Breast epithelium (tissue), 4 donors: Measurements from ENCODE around the gene LYPD6B. TPM values are rescaled to one million over a fixed set of nuclear protein-coding genes. Genes with fewer than 3 reads are reported as not detected.

ENCODE experiments used
- DNase-seq, 2 donors: peaks; one replicate each; pipeline ENCODE4 v3.0.0-alpha.2; 2019; ENCODE audit warnings: low spot score in 2 of 2
- H3K27ac ChIP-seq, 2 donors: fragments of 200-600 bp; sonication (generic) in 1 of 2; one replicate each; pipeline ENCODE4 v1.5.1; 2016 to 2019; ENCODE audit warnings: mild to moderate bottlenecking in 1 of 2
- H3K27me3 ChIP-seq, 2 donors: fragments of 200-600 bp; sonication (generic) in 1 of 2; one replicate each; pipeline versions ENCODE4 v1.5.1 to v1.6.0; 2017 to 2019; ENCODE audit warnings: control low read depth in 1 of 2, mild to moderate bottlenecking in 1 of 2
- H3K36me3 ChIP-seq: fragments of 200-600 bp; one replicate; pipeline ENCODE4 v1.5.1; 2019
- H3K4me1 ChIP-seq, 2 donors: fragments of 200-600 bp; sonication (generic); one replicate each; pipeline ENCODE4 v1.5.1; 2016 to 2019; ENCODE audit warnings: control low read depth in 1 of 2
- H3K4me3 ChIP-seq, 3 donors: fragments of 200-600 bp; sonication (generic); 1 replicate in 2 of 3; 2 replicates in 1 of 3; pipeline ENCODE4 v1.5.1; 2016 to 2019; ENCODE audit warnings: mild to moderate bottlenecking in 3 of 3, moderate library complexity in 2 of 3
- H3K9me3 ChIP-seq, 2 donors: fragments of 200-600 bp; sonication (generic) in 1 of 2; one replicate each; pipeline ENCODE4 v1.5.1; 2016 to 2019; ENCODE audit warnings: control low read depth in 1 of 2
- POLR2A ChIP-seq: fragments of 450-650 bp; IDR thresholded peaks from one replicate; pipeline ENCODE4 v1.6.1; 2016; ENCODE audit warnings: antibody characterized with exemption, mild to moderate bottlenecking, moderate library complexity
- POLR2AphosphoS5 ChIP-seq, 3 donors: sonication (generic); formaldehyde crosslinking; IDR thresholded peaks; one replicate each; pipeline ENCODE4 v1.6.1; 2017; ENCODE audit warnings: antibody characterized with exemption in 3 of 3
- intact Hi-C: fragments of 100-400 bp; cut with DNase I; formaldehyde crosslinking; loops from one replicate; pipeline ENCODE4 v1.15.1; 2023; ENCODE audit warnings: low total_unique reads
- total RNA-seq, 3 donors: library from RNA; depleted of rRNA; stranded (reverse); fragments of >200 nt; gene quantifications; one replicate each; pipeline ENCODE4 v1.1.0, GENCODE V29; 2016
- TF ChIP-seq, protein P1 (sequence below), 3 donors: fragments of 450-650 bp; IDR thresholded peaks; one replicate each; pipeline ENCODE4 v1.5.1; 2016 to 2017; ENCODE audit warnings: antibody characterized with exemption in 3 of 3, mild to moderate bottlenecking in 3 of 3, moderate library complexity in 3 of 3

Gene LYPD6B
- total RNA-seq, 3 donors from 2014 or later, result 0.32 to 41.4 (median 21.0) TPM

DNA sequence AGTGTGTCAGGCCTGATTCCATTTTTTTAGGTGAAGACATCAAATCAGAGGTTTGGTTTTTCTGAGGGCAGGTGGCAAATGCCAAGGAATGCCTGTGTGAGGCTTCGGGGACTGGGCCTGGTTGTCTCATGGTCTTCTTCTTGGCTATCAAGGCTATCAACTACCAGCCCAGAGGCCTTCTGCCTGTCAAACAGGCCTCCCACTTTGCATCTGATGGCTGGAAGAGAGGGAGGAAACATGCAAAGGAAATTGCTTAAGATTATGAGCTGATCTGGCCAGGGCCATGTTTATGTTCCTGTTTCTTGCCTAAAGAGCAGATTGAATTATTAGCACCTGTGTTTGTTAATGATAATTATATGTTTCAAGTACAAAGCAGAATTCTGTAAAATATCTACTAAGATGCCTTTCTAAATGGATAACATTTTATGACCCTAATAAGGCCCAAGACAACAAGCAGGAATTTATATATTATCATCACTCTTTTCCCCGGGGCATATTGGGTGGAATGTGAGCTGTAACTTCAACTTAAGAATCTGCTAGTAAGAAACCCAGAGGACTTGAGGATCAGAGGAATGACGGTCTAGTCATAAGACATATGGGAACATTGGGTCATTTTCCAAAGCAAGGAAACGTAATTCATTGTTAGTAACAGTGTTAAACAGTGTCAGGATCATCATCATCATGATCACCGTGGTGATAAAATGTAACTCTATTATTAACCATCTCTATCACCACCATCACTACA, 123.2 kb downstream of the LYPD6B start:
- TF ChIP-seq POLR2AphosphoS5 (IDR thresholded peaks at IDR 0.05) (no peak), POLR2A (no peak)
- TF ChIP-seq, protein P1, sequence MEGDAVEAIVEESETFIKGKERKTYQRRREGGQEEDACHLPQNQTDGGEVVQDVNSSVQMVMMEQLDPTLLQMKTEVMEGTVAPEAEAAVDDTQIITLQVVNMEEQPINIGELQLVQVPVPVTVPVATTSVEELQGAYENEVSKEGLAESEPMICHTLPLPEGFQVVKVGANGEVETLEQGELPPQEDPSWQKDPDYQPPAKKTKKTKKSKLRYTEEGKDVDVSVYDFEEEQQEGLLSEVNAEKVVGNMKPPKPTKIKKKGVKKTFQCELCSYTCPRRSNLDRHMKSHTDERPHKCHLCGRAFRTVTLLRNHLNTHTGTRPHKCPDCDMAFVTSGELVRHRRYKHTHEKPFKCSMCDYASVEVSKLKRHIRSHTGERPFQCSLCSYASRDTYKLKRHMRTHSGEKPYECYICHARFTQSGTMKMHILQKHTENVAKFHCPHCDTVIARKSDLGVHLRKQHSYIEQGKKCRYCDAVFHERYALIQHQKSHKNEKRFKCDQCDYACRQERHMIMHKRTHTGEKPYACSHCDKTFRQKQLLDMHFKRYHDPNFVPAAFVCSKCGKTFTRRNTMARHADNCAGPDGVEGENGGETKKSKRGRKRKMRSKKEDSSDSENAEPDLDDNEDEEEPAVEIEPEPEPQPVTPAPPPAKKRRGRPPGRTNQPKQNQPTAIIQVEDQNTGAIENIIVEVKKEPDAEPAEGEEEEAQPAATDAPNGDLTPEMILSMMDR (IDR thresholded peaks at IDR 0.05), result no peak
- Histone ChIP-seq H3K9me3 (no peaks in the 10 kb centered on the region), H3K27me3 (no peaks in the 10 kb centered on the region), H3K4me1 (no peaks in the 10 kb centered on the region), H3K4me3 (no peak overlapping the region), H3K27ac (no peak overlapping the region), H3K36me3 (no peaks in the 10 kb centered on the region)
- intact Hi-C loops, result no loop called here
- no peak for DNase-seq

DNA sequence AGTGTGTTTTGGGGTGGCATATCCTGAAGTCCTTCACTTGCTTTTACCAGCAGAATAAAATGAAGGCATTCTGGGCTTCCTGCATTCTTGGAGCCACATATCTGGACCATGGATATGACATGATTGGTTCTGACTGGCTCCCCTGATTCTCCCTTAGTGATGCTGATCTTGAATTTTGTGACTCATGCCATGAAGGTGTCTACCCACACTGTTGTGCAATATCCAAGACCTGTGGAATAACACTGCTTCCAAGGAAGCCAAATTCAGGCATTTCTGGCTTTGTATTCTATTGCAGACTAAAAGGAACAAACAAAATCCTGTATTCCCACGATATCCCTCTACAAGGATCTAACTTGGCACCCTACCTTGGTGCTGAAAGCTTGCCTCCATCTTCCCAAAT, 125.8 kb downstream of the LYPD6B start:
- no peak for TF ChIP-seq POLR2AphosphoS5 (IDR thresholded peaks at IDR 0.05)
- no peak for TF ChIP-seq POLR2A
- TF ChIP-seq, protein P1 (IDR thresholded peaks at IDR 0.05), result no peak
- DNase-seq, result no peak
- no peaks in the 10 kb centered on the region for H3K36me3 ChIP-seq
- intact Hi-C loops, result no loop called here
- H3K4me3 ChIP-seq, result no peak overlapping the region
- H3K27me3 ChIP-seq, result no peaks in the 10 kb centered on the region
- no peaks in the 10 kb centered on the region for H3K9me3 ChIP-seq
- no peaks in the 10 kb centered on the region for H3K4me1 ChIP-seq
- no peak overlapping the region for H3K27ac ChIP-seq

DNA sequence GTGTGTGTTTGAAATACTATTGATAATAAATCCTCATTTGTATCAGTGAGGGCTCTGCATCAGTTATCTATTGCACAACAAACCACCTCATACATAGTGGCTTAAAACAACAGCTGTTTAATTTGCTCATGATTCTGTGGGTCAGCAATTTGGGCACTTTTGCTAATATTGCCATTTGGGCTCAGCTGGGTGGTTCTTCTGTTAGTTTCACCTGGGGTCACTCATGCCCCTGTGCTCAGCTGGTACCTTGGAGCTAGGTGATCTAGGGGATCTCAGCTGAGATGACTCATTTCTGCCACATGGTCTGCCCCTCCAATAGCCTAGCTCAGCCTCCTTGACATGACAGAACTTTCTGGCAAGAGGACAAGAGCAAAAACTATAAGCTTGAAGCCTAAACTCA, 126.3 kb downstream of the LYPD6B start:
- no peaks in the 10 kb centered on the region for H3K4me1 ChIP-seq
- H3K9me3 ChIP-seq, result no peaks in the 10 kb centered on the region
- intact Hi-C loops, result no loop called here
- H3K36me3 ChIP-seq, result no peaks in the 10 kb centered on the region
- H3K4me3 ChIP-seq, result no peak overlapping the region
- TF ChIP-seq POLR2AphosphoS5 (IDR thresholded peaks at IDR 0.05) (no peak), POLR2A (no peak)
- TF ChIP-seq, protein P1 (IDR thresholded peaks at IDR 0.05), result no peak
- H3K27ac ChIP-seq, result no peak overlapping the region
- H3K27me3 ChIP-seq, result no peaks in the 10 kb centered on the region
- no peak for DNase-seq

DNA sequence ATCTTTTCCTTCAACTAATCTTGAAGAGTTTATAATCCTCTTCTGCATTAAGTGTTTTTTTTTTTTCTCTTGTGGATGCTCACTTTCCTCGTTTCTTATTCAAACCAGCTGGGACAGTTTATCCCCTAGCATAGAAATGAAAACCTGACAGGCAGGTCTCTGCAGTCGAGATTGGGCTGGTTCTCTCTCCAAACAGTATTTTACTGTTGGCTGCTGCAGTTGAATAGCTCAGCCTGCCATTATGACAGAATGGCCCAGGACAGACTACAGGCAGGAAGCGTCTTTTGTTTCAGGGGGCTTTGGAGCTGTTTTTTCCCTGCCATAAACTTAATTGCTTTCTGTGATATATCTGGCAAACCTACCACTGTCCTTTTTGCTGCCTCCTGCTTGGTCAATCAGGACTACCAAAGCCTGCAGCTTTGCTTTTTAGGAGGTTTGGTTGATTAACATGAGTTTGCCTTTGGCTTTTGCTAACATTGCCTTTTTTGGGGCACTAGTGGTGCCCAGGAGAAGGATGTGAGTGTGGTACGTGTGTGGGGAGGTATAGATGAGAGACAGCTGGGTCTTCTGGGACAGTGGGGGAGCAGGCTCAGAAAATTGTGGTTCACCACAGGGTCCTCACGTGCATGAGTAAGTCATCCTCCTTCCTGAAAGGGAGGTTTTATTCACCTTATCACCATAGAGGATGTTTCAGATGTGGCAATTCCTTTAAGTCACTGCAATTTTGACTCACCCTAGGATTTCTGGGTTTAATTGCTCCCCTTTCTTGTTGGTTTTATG, 128.7 kb downstream of the LYPD6B start:
- Histone ChIP-seq H3K27me3 (no peaks in the 10 kb centered on the region), H3K36me3 (no peaks in the 10 kb centered on the region), H3K4me1 (no peaks in the 10 kb centered on the region), H3K27ac (peak overlapping the region; percentile 8 to 33), H3K4me3 (no peak overlapping the region), H3K9me3 (no peaks in the 10 kb centered on the region)
- DNase-seq, result no peak
- intact Hi-C loops, result no loop called here
- no peak for TF ChIP-seq POLR2AphosphoS5 (IDR thresholded peaks at IDR 0.05)
- TF ChIP-seq POLR2A, result no peak
- TF ChIP-seq, protein P1 (IDR thresholded peaks at IDR 0.05), result no peak

DNA sequence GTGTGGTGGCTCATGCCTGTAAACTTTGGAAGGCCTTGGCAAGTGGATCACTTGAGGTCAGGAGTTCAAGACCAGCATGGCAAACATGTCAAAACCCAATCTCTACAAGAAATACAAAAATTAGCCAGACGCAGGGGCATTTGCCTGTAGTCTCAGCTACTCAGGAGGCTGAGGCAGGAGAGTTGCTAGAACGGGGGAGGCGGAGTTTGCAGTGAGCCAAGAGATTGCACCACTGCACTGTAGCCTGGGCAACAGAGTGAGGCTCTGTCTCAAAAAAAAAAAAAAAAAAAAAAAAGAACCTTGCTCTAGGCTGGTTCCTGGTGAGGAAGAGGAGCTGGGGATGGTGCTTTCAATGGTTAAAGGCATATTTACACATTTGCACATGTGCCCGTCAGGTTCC, 129.4 kb downstream of the LYPD6B start:
- no peaks in the 10 kb centered on the region for H3K9me3 ChIP-seq
- no peak overlapping the region for H3K4me3 ChIP-seq
- TF ChIP-seq POLR2AphosphoS5 (IDR thresholded peaks at IDR 0.05) (no peak), POLR2A (no peak)
- TF ChIP-seq, protein P1 (IDR thresholded peaks at IDR 0.05), result no peak
- intact Hi-C loops, result no loop called here
- no peak overlapping the region for H3K27ac ChIP-seq
- H3K4me1 ChIP-seq, result no peaks in the 10 kb centered on the region
- H3K36me3 ChIP-seq, result no peaks in the 10 kb centered on the region
- DNase-seq, result no peak
- no peaks in the 10 kb centered on the region for H3K27me3 ChIP-seq
